Raji (cell line): ENCODE results near the gene CEP128.

ENCODE experiments used
- POLR2A ChIP-seq: IDR thresholded peaks from 2 replicates; pipeline ENCODE4 v1.6.1; 2011; ENCODE audit warnings: low read depth, low read length, control low read depth; ENCODE audit not compliant: insufficient read depth

CEP128 gene

GRCh38 chr14:80681651-80682050 is 259.9 kb downstream of the CEP128 start:
- TF ChIP-seq POLR2A, result no peak

- no peak for TF ChIP-seq POLR2A
Observed at GRCh38 chr14:80679273-80679672, 262.3 kb downstream of the CEP128 start.

GRCh38 chr14:80678436-80678835 is 263.1 kb downstream of the CEP128 start:
- no peak for TF ChIP-seq POLR2A

- TF ChIP-seq POLR2A, result no peak
Observed at GRCh38 chr14:80669426-80669825, 272.1 kb downstream of the CEP128 start.

- TF ChIP-seq POLR2A, result no peak
Observed at GRCh38 chr14:80664576-80664975, 277.0 kb downstream of the CEP128 start.

- no peak for TF ChIP-seq POLR2A
Observed at GRCh38 chr14:80663541-80663940, 278.0 kb downstream of the CEP128 start.

GRCh38 chr14:80659783-80660182 is 281.8 kb downstream of the CEP128 start:
- TF ChIP-seq POLR2A, result no peak

GRCh38 chr14:80658733-80659132 is 282.8 kb downstream of the CEP128 start:
- no peak for TF ChIP-seq POLR2A

- TF ChIP-seq POLR2A, result no peak
Observed at GRCh38 chr14:80658155-80658554, 283.4 kb downstream of the CEP128 start.

- TF ChIP-seq POLR2A, result no peak
Observed at GRCh38 chr14:80653956-80654355, 287.6 kb downstream of the CEP128 start.

- no peak for TF ChIP-seq POLR2A
Observed at GRCh38 chr14:80645667-80646413, 295.7 kb downstream of the CEP128 start.

GRCh38 chr14:80644826-80645225 is 296.7 kb downstream of the CEP128 start:
- TF ChIP-seq POLR2A, result no peak

- TF ChIP-seq POLR2A, result no peak
Observed at GRCh38 chr14:80638620-80639515, 302.7 kb downstream of the CEP128 start.

- no peak for TF ChIP-seq POLR2A
Observed at GRCh38 chr14:80637756-80638619, 303.6 kb downstream of the CEP128 start.

- TF ChIP-seq POLR2A, result no peak
Observed at GRCh38 chr14:80636071-80636470, 305.5 kb downstream of the CEP128 start.
